Mesenchymal stem cell (in vitro differentiated cells and primary cell): ENCODE results near the gene ENDOG.

Experiments
- DNase-seq: peaks from one replicate; pipeline ENCODE4 v3.0.0-alpha.2; 2013
- H2AFZ ChIP-seq: one replicate; pipeline ENCODE4 v1.6.1; 2013; ENCODE audit warnings: low read depth, mild to moderate bottlenecking, control low read depth, inconsistent platforms, low read length, moderate library complexity
- H2AK5ac ChIP-seq: 2 replicates; pipeline ENCODE4 v1.6.1; 2013; ENCODE audit warnings: low read length, moderate library complexity, mild to moderate bottlenecking, inconsistent platforms; ENCODE audit not compliant: severe bottlenecking
- H2BK120ac ChIP-seq: one replicate; pipeline ENCODE4 v1.6.1; 2013; ENCODE audit warnings: low read depth, mild to moderate bottlenecking, inconsistent platforms, low read length, moderate library complexity
- H2BK12ac ChIP-seq, 2 experiments: one replicate each; pipeline ENCODE4 v1.6.1; 2013; ENCODE audit warnings: inconsistent platforms in 2 of 2, low read length in 2 of 2, mild to moderate bottlenecking in 2 of 2, moderate library complexity in 2 of 2, control low read depth in 1 of 2
- H2BK15ac ChIP-seq: one replicate; pipeline ENCODE4 v1.6.1; 2013; ENCODE audit warnings: mild to moderate bottlenecking, low read depth, inconsistent platforms; ENCODE audit not compliant: poor library complexity, severe bottlenecking
- H2BK5ac ChIP-seq: 2 replicates; pipeline ENCODE4 v1.6.1; 2013; ENCODE audit warnings: low read depth, mild to moderate bottlenecking, low read length, control low read depth, inconsistent platforms; ENCODE audit not compliant: poor library complexity, severe bottlenecking
- H3K14ac ChIP-seq, 2 experiments: one replicate each; pipeline ENCODE4 v1.6.1; 2013; ENCODE audit warnings: inconsistent platforms in 2 of 2, low read length in 2 of 2, control low read depth in 1 of 2, mild to moderate bottlenecking in 1 of 2, moderate library complexity in 1 of 2
- H3K18ac ChIP-seq, 2 experiments: one replicate each; pipeline ENCODE4 v1.6.1; 2013; ENCODE audit warnings: inconsistent platforms in 2 of 2, low read length in 2 of 2, control low read depth in 1 of 2, low read depth in 1 of 2, mild to moderate bottlenecking in 1 of 2
- H3K23ac ChIP-seq, 2 experiments: one replicate each; pipeline ENCODE4 v1.6.1; 2013; ENCODE audit warnings: inconsistent platforms in 2 of 2, low read length in 2 of 2, mild to moderate bottlenecking in 2 of 2, moderate library complexity in 2 of 2, control low read depth in 1 of 2
- H3K27ac ChIP-seq: 2 replicates; pipeline ENCODE4 v1.5.1; 2013; ENCODE audit warnings: mild to moderate bottlenecking, moderate library complexity, low read length, control low read depth, inconsistent platforms; ENCODE audit not compliant: poor library complexity, severe bottlenecking
- H3K27me3 ChIP-seq, 2 experiments: 2 replicates each; pipeline versions ENCODE4 v1.6.1 to v1.7.0; 2013; ENCODE audit warnings: low read length in 2 of 2, mild to moderate bottlenecking in 2 of 2, moderate library complexity in 2 of 2, control low read depth in 1 of 2, inconsistent platforms in 1 of 2; ENCODE audit not compliant: control insufficient read depth in 1 of 2, insufficient read depth in 1 of 2
- H3K36me3 ChIP-seq, 2 experiments: 2 replicates each; pipeline versions ENCODE4 v1.6.1 to v1.7.0; 2013; ENCODE audit warnings: low read length in 2 of 2, control low read depth in 1 of 2, inconsistent platforms in 1 of 2, low read depth in 1 of 2, mild to moderate bottlenecking in 1 of 2; ENCODE audit not compliant: insufficient read depth in 2 of 2, control insufficient read depth in 1 of 2
- H3K4ac ChIP-seq, 2 experiments: one replicate each; pipeline ENCODE4 v1.6.1; 2013; ENCODE audit warnings: inconsistent platforms in 2 of 2, low read length in 2 of 2, mild to moderate bottlenecking in 2 of 2, moderate library complexity in 2 of 2, control low read depth in 1 of 2, low read depth in 1 of 2
- H3K4me1 ChIP-seq: 2 replicates; pipeline ENCODE4 v1.6.1; 2013; ENCODE audit warnings: low read depth, low read length, control low read depth; ENCODE audit not compliant: control insufficient read depth, insufficient read depth
- H3K4me2 ChIP-seq: 2 replicates; pipeline ENCODE4 v1.6.1; 2013; ENCODE audit warnings: low read length, mild to moderate bottlenecking, inconsistent platforms; ENCODE audit not compliant: poor library complexity, severe bottlenecking
- H3K4me3 ChIP-seq, 2 experiments: 2 replicates each; pipeline versions ENCODE4 v1.5.1 to v1.7.0; 2013; ENCODE audit warnings: low read length in 2 of 2, mild to moderate bottlenecking in 2 of 2, control low read depth in 1 of 2, low read depth in 1 of 2; ENCODE audit not compliant: insufficient read depth in 1 of 2
- H3K79me1 ChIP-seq: replicated peaks from 2 replicates; pipeline ENCODE4 v1.6.1; 2013; ENCODE audit warnings: mild to moderate bottlenecking, control low read depth, low read length, inconsistent platforms; ENCODE audit not compliant: poor library complexity, severe bottlenecking
- H3K9ac ChIP-seq: 2 replicates; pipeline ENCODE4 v1.7.0; 2013; ENCODE audit warnings: mild to moderate bottlenecking, low read length, moderate library complexity
- H3K9me3 ChIP-seq: 2 replicates; pipeline ENCODE4 v1.7.0; 2013; ENCODE audit warnings: mild to moderate bottlenecking, low read length; ENCODE audit not compliant: control insufficient read depth
- H4K8ac ChIP-seq: one replicate; pipeline ENCODE4 v1.6.1; 2013; ENCODE audit warnings: inconsistent platforms, mild to moderate bottlenecking, low read length, moderate library complexity
- H4K91ac ChIP-seq: one replicate; pipeline ENCODE4 v1.6.1; 2013; ENCODE audit warnings: mild to moderate bottlenecking, low read length, inconsistent platforms
- WGBS: methylation state at CpG from one replicate; pipeline ENCODE4 v1.1.7; 2013; ENCODE audit warnings: mixed read lengths; 5-methylcytosine and 5-hydroxymethylcytosine counted together

Gene ENDOG

DNA sequence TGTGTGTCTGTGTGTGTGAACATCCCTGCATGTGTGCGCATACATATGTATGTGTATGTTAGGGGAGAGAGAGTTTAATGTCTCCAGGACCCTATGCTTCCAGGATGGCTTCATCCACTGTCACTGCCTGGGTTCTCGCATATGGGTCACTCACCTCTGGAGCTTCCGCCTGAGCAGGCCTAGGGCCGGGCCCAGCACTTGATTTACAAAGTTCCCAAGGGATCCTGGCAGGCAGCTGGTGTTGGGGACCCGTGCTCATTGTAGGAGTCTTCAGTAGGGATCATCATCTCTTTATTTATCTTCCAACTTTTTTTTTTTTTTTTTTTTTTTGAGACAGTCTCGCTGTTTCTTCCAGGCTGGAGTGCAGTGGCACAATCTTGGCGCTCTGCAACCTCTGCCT is 18.2 kb upstream of the ENDOG start:
- H2BK12ac ChIP-seq: no peak overlapping the region
- no peak for DNase-seq
- no peak overlapping the region for H2BK5ac ChIP-seq
- no peaks in the 10 kb centered on the region for H3K9me3 ChIP-seq
- H2AK5ac ChIP-seq: no peak overlapping the region
- H3K36me3 ChIP-seq: peaks cover 64 to 70% of the 10 kb centered on the region in 2 experiments
- H3K4me1 ChIP-seq: no peaks in the 10 kb centered on the region
- no peaks in the 10 kb centered on the region for H3K27me3 ChIP-seq
- H3K23ac ChIP-seq: no peak overlapping the region
- WGBS: 97% methylated on average over 5 of the region's 7 CpGs
- no peak overlapping the region for H3K18ac ChIP-seq
- H3K4me3 ChIP-seq: no peak overlapping the region
- no peak overlapping the region for H4K91ac ChIP-seq
- no peak overlapping the region for H2AFZ ChIP-seq
- H3K79me1 ChIP-seq: peaks cover 12% of the 10 kb centered on the region
- H3K14ac ChIP-seq: no peak overlapping the region
- no peak overlapping the region for H2BK120ac ChIP-seq
- no peak overlapping the region for H2BK15ac ChIP-seq
- H3K4ac ChIP-seq: no peak overlapping the region
- no peak overlapping the region for H3K4me2 ChIP-seq
- no peak overlapping the region for H3K9ac ChIP-seq
- no peak overlapping the region for H4K8ac ChIP-seq
- H3K27ac ChIP-seq: no peak overlapping the region

DNA sequence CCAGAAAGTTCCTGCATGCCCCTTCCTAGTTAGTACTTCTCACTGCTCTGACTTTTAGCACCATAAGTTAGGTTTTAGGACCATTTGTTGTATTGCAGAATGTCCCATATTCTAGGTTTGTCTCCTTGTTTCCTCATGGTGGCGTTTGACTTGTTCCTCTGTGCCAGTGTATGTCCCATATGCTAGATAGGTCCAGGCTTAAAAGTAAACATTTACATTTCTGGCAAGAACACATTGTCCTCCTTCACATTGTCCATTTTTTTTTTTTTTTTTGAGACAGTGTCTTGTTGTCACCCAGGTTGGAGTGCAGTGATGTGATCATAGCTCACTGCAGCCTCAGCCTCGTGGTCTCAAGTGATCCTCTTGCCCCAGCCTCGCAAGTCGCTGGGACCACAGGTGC is 15.8 kb upstream of the ENDOG start:
- Histone ChIP-seq H2BK12ac (no peak overlapping the region), H3K79me1 (peaks cover 8% of the 10 kb centered on the region), H4K91ac (no peak overlapping the region), H3K9me3 (no peaks in the 10 kb centered on the region), H3K27me3 (no peaks in the 10 kb centered on the region), H3K18ac (no peak overlapping the region), H3K14ac (no peak overlapping the region), H3K4me2 (no peak overlapping the region), H2AFZ (no peak overlapping the region), H2BK15ac (no peak overlapping the region), H3K36me3 (peaks cover 75 to 79% of the 10 kb centered on the region in 2 experiments), H3K4me3 (no peak overlapping the region), H2BK120ac (no peak overlapping the region), H3K4me1 (no peaks in the 10 kb centered on the region), H3K9ac (no peak overlapping the region), H2BK5ac (no peak overlapping the region), H3K27ac (no peak overlapping the region), H2AK5ac (no peak overlapping the region), H3K23ac (no peak overlapping the region), H3K4ac (no peak overlapping the region), H4K8ac (no peak overlapping the region)
- DNase-seq: no peak
- over 99% methylated on average over 4 of the region's 4 CpGs for WGBS

DNA sequence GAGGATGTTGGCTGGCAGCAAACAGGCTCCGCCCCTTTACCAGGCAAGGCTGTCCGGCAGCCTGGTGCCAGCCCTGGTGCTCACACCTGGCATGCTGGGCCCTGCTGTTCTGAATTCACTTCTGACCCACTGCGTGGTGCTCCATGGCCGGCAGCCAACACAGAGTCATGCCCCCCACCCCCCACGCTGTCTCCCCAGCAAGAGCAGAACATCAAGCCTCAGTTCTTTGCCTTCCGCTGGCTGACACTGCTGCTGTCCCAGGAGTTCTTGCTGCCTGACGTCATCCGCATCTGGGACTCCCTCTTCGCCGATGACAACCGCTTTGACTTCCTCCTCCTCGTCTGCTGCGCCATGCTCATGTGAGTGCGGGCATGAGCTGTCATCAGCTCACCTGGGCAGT is 12.6 kb upstream of the ENDOG start:
- Histone ChIP-seq H2BK15ac (no peak overlapping the region), H2BK5ac (no peak overlapping the region), H3K18ac (no peak overlapping the region), H3K4me1 (no peaks in the 10 kb centered on the region), H3K9me3 (no peaks in the 10 kb centered on the region), H3K27ac (no peak overlapping the region), H3K36me3 (peaks cover 74% of the 10 kb centered on the region in 2 experiments), H2AK5ac (no peak overlapping the region), H4K91ac (no peak overlapping the region), H3K4ac (no peak overlapping the region), H3K9ac (no peak overlapping the region), H3K79me1 (peaks cover 1% of the 10 kb centered on the region), H3K23ac (no peak overlapping the region), H2BK12ac (no peak overlapping the region), H2AFZ (no peak overlapping the region), H3K27me3 (no peaks in the 10 kb centered on the region), H3K4me2 (no peak overlapping the region), H3K4me3 (no peak overlapping the region), H3K14ac (no peak overlapping the region), H4K8ac (no peak overlapping the region), H2BK120ac (no peak overlapping the region)
- WGBS: 95% methylated on average over 14 of the region's 14 CpGs
- no peak for DNase-seq

DNA sequence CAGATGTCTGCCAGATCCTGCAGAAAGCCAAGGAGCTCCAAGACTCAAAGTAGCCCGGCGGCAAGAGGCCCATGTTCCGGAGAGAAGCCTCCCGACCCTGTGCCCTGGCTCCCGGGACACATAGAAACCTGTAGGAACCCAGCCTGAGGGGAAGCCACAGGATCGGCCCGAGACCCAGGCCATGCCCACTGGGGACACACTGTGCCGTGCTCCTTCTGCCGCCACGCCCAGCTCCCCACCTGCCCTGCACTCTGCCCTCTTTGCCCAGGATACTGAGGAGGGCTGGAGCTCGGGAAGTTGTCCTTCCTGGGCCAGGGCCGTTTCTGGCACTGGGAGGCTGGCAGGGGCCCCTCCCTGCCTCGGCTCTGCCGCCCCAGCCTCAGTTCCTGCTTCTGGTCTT is 10.5 kb upstream of the ENDOG start:
- no peak overlapping the region for H3K4me3 ChIP-seq
- H3K36me3 ChIP-seq: peaks cover 59 to 64% of the 10 kb centered on the region in 2 experiments
- H2AFZ ChIP-seq: no peak overlapping the region
- H3K14ac ChIP-seq: no peak overlapping the region
- H2BK120ac ChIP-seq: no peak overlapping the region
- H2BK15ac ChIP-seq: no peak overlapping the region
- H2BK5ac ChIP-seq: no peak overlapping the region
- H3K4me2 ChIP-seq: no peak overlapping the region
- DNase-seq: no peak
- H2AK5ac ChIP-seq: no peak overlapping the region
- H4K91ac ChIP-seq: no peak overlapping the region
- H3K4me1 ChIP-seq: no peaks in the 10 kb centered on the region
- no peak overlapping the region for H3K23ac ChIP-seq
- no peak overlapping the region for H3K27ac ChIP-seq
- H2BK12ac ChIP-seq: no peak overlapping the region
- H3K4ac ChIP-seq: no peak overlapping the region
- H3K18ac ChIP-seq: no peak overlapping the region
- H3K79me1 ChIP-seq: peaks cover 1% of the 10 kb centered on the region
- H3K27me3 ChIP-seq: no peaks in the 10 kb centered on the region
- H4K8ac ChIP-seq: no peak overlapping the region
- 88% methylated on average over 14 of the region's 14 CpGs for WGBS
- H3K9ac ChIP-seq: no peak overlapping the region
- H3K9me3 ChIP-seq: no peaks in the 10 kb centered on the region
